NT2/D1 (cell line): ENCODE data around the gene CNMD.

Experiments used
- SUZ12 ChIP-seq: IDR thresholded peaks from 2 replicates; pipeline ENCODE4 v1.6.1; 2011; ENCODE audit not compliant: insufficient read length, insufficient read depth; ENCODE audit errors: extremely low read depth
- YY1 ChIP-seq: IDR thresholded peaks from 2 replicates; pipeline ENCODE4 v1.6.1; 2011; ENCODE audit not compliant: insufficient read length, insufficient read depth
- ZNF274 ChIP-seq: IDR thresholded peaks from 2 replicates; pipeline ENCODE4 v1.6.1; 2011; ENCODE audit warnings: mild to moderate bottlenecking, low read depth, low read length

- TF ChIP-seq ZNF274 = no peak
- TF ChIP-seq YY1 = no peak
- no peak for TF ChIP-seq SUZ12
Measured at GRCh38 chr13:52739468-52740071, at the start of gene CNMD.
